NCI-H345 (cell line): ENCODE results near the gene SELPLG.
"Not testable (repeated sequence)": the region's sequence is repeated elsewhere in the genome, so short reads cannot be mapped to it uniquely, and the experiment has no call there.

Experiments used
- DNase-seq: peaks from one replicate; lab custom pipeline; 2025; lab: John Stamatoyannopoulos, UW

SELPLG gene

DNA sequence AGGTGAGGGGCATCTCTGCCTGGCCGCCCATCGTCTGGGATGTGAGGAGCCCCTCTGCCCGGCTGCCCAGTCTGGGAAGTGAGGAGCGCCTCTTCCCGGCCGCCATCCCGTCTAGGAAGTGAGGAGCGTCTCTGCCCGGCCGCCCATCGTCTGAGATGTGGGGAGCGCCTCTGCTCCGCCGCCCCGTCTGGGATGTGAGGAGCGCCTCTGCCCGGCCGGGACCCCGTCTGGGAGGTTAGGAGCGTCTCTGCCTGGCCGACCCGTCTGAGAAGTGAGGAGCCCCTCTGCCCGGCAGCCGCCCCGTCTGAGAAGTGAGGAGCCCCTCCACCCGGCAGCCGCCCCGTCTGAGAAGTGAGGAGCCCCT lies 22.1 kb upstream of the SELPLG start:
- DNase-seq = not testable (repeated sequence)

- DNase-seq = not testable (repeated sequence)
Measured at GRCh38 chr12:108654622-108655021, 20.9 kb upstream of the SELPLG start.

- no peak for DNase-seq
Measured at GRCh38 chr12:108653922-108654321, 20.2 kb upstream of the SELPLG start.

GRCh38 chr12:108653082-108653516 lies 19.4 kb upstream of the SELPLG start:
- DNase-seq = no peak

DNA sequence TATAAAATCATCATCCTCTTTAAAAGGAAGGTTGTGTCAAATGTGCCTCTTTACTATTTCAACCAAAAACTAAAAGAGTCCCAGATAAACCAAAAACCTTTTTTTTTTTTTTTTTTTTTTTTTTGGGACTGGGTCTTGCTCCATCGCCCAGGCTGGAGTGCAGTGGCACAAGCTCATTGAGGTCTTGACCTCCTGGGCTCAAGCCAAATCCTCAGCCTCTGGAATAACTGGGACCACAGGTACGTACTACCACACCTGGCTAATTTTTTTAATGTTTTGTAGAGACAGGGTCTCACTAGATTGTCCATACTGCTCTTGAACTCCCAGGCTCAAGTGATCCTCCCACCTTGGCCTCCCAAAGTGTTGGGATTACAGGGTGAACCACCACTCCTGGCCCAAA lies 16.4 kb upstream of the SELPLG start:
- no peak for DNase-seq

GRCh38 chr12:108649669-108650068 lies 16.0 kb upstream of the SELPLG start:
- DNase-seq = no peak

DNA sequence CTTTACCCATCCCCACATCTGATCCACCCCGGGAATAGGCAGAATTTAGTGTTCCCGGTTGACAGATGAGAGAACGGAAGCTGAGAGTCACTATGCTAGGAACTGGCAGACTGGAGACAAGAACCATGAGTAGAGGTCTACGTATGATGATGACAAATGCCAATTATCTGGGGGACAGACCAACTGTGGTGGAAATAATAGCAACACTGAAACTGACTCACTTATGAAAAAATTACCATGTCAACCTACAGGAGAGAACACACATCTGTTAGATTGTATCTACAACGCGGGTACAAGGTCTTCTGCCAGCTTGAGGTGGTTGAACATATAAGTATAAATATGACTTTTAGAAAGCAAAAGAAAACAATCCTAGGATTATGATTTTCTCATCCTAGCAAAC lies 15.4 kb upstream of the SELPLG start:
- DNase-seq = no peak

GRCh38 chr12:108648371-108648770 lies 14.7 kb upstream of the SELPLG start:
- no peak for DNase-seq

GRCh38 chr12:108647585-108648287 lies 14.0 kb upstream of the SELPLG start:
- DNase-seq = no peak

DNA sequence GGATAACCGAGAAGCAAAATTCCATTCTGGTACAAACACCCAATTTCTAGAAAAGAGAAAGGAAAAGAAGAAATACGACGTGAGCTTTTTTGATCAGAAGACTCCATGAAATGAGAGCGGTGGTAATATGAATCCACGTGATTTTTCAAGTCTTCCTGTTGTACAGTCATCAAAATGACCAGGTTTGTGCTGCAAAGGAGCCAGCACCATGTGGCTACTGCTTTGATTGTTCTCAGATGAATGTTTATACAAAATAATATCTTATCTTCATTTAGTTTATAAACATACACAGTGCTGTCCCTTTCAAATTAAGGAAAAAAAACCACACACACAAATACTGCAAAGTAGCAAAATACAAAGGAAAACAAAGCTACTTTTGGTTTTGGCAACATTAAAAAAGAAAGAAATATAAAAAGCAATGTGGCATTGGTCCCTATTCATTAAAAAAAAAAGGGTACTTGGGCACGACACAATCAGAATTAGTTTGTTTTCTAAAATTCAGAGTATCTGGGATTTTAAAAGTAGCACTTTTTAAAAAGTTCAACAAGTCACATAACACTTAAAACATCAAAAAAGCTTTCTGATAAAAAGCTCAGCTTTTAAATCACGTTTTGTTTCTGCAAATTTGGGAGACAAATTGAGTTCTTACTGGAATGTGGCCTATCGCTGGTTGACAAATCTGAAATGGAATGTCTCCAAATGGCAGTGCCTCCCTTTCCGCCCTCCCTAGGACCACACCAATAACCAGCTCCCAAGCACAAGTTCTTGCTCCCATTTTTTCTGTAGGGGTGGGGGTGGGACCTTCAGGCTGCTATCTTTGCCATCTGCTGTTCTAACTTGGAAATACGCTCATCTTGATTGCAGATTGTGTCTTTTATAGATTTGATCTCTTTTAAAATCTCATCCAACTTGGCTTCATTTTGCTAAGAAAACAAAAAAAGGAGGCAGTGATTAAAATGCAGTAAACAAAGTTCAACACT lies 13.2 kb upstream of the SELPLG start:
- DNase-seq = no peak

DNA sequence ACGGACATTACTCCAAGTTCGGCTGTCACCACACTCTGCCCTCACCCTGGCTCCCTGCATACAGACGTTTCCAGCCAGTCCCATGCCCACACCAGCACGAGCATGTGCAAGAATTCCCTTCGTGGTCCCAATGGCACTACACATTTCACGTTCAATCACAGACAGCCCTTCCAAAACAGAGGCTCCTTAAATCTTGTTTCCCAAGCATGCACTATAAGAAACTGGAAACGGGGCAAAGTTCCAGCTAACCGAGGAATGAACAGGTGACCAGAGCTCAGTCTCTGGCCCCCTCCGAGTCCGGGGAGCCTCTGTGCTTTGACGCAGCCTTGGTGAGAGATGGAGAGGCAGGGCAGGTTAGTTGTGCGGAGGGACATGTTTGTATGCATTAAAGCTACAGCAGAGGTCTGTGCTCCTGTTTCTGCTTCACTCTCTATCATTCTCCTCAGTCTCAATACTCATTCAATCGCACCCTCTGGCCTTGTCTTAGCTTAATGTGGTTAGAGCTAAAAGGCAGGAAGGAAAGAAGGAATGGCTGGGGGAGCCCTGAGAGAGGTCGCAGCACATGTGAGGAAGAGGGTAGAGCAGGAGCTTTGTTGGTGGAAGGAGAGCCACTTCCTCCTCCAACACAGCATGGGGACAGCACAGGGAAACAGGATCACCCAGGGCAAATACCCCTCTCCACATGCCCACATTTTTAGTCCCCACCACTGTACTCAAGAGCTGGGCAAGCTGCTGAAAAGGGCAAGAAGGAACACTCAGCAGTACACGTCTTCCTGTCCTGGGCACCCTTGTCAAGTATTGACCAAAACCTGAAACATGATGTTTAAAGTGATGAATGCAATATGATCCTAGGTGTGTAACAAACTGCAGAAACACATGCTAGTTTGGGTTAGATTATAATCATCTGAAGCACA lies 12.2 kb upstream of the SELPLG start:
- no peak for DNase-seq

GRCh38 chr12:108644811-108645120 lies 11.1 kb upstream of the SELPLG start:
- DNase-seq = no peak

- no peak for DNase-seq
Measured at GRCh38 chr12:108643941-108644810, 10.5 kb upstream of the SELPLG start.

DNA sequence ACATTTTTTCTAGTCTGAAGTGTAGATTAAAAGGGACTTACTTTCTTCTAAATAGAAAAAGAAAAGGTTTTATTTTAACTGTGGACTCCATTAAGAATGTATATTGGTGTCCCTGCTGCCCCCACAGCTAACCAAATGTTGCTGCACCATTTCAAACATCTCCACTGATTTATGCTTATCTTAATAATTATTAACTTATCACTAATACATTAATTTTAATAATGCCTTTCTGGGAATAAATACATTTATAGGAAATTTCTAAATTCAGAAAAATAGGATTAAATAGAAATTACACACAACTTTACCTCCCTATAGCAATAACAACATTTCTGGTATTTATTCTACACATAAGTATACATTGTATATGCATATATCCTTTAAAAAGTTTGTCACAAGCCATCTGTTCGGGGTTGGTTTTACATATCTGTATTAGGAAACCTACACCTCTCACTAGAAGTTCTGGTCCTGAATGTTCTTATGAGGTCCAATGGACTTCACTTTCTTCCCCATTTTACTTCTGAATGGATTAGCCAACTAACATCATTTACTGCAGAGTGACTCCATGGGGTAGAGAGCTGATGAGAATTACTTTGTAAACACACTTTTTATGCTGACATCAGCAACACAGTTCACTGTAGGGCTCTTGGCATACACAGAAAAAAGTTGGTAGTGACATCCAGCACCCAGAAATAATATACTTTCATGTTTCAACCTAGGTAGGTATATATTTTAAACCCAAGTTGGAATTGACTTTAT lies 9.4 kb upstream of the SELPLG start:
- DNase-seq = peak; percentile 6

DNA sequence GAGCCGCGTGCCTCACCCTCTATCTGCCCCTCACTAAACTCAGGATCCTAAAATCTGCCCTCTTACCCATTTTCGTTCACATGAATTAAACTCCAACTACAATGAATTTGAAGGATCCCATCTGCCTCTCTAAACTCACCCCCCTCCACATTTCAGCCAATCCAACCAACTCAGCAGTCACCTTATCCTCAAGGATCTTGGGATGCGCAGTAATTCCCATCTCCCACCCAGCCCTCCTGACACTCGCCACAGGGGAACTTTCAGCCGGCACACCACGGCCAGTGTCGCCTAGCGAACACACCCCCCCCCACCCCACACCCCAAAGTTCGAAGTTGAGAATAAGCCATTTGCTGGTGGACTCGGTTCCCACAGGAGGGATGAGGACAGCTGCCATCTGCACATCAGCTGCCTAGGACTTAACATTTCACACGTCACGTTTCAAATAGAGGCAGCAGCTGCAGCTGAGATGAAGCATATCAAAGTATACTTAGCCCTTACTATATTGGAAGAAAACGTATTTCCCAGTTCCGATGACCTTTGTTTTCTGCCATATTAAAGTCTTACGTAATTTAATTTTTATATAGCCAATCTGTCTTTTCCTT lies 8.7 kb upstream of the SELPLG start:
- DNase-seq = peak; percentile 79

DNA sequence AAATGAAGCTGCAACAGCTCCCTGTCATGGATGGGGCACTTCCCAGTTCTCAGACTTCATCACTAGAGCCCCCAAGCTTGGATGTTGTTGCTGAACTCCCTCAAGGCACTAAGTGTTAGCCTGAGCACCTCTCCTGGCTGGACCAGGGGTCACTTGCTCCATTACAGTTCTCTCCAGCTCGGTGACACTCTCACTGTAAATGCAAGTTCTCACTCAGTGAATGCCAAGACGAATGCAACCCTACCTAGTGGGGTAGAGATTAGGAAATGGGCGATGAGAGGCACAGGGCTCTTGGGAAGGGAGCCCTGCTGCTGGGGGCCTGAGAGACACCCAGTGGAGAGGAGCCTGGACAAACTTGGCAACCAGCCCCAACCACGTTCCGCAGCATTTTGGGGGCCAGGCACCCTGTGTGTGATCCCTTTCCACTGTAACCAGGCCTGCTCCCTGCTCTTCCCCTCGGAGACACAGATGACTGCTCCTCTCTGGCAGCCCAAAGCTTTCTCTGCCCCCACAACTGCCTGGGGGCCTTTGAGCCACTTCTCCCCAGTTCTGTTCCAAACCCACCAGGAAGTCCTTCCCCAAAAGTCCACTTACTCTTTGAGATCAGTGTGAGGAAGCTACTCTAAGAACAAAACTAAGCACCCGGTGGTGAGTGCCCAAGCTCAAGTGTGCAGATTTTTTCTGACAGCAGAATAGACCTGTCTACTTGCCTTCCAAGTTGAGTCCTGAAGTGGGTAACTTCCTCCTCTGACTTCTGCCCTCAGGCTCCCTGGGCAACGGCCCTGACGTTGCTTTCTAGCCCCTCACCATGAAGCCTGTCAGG lies 8.0 kb upstream of the SELPLG start:
- DNase-seq = peak; percentile 41

GRCh38 chr12:108640802-108641445 lies 7.2 kb upstream of the SELPLG start:
- DNase-seq = peak; percentile 30

DNA sequence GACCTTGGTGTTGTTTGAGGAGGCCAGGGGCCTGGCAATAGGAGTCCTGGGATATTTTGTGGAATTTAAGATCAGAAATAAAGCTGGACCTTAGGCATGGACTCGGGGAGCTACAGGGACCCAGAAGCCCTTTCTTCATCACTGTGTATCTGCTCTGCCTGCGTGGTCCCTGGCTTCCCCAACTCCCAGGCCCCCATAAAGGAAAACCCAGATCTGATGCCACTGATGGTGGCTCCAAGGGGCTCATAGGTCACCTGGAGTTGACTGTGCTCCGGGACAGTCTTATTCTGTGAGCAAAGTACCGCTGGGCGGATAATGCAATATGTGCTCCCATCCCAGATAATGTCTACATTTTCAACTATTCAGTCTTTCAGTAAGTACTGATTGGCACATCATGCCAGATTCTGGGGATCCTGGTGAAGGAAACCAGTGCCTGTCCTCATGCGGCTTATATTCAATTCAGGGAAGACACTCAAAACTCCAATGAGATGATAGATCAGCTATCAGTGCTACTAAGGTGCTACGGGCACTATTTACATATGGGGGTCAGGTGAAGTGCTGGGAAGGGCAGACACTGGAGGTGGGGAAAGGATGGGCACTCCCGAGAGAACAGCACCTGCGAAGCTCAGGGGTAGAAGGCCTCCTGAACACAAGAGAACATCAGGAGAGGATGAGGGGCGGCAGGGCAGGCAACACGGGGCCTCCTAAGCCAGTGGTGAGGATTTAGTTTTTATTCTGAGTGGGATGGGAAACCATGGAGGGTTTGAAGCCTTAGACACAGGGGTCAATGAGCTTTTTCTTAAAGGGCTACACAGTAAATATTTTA lies 5.5 kb upstream of the SELPLG start:
- no peak for DNase-seq
